HTERT RPE-1 (cell line): ENCODE measurements around the gene CTDSPL.

Source experiments
- in situ Hi-C: fragments of 300-500 bp; cut with MboI; formaldehyde crosslinking; loops from 4 replicates; pipeline ENCODE4 v1.14.3; 2020; ENCODE audit warnings: low sequenced_read_pairs

Gene CTDSPL

GRCh38 chr3:37910671-37911400 is 49.2 kb downstream of the CTDSPL start:
- in situ Hi-C loops, result no loop called here

GRCh38 chr3:37912052-37912733 is 50.5 kb downstream of the CTDSPL start:
- in situ Hi-C loops, result no loop called here

GRCh38 chr3:37913522-37913921 is 51.8 kb downstream of the CTDSPL start:
- in situ Hi-C loops, result no loop called here

GRCh38 chr3:37916685-37917084 is 55.0 kb downstream of the CTDSPL start:
- in situ Hi-C loops, result no loop called here

- in situ Hi-C loops, result no loop called here
Observed at GRCh38 chr3:37918627-37919026, 56.9 kb downstream of the CTDSPL start.

GRCh38 chr3:37920156-37920699 is 58.5 kb downstream of the CTDSPL start:
- in situ Hi-C loops, result no loop called here

GRCh38 chr3:37921025-37921424 is 59.3 kb downstream of the CTDSPL start:
- in situ Hi-C loops, result no loop called here

GRCh38 chr3:37922721-37923568 is 61.3 kb downstream of the CTDSPL start:
- in situ Hi-C loops, result no loop called here

- in situ Hi-C loops, result no loop called here
Observed at GRCh38 chr3:37923569-37924040, 61.9 kb downstream of the CTDSPL start.

- in situ Hi-C loops, result no loop called here
Observed at GRCh38 chr3:37924453-37924852, 62.8 kb downstream of the CTDSPL start.

- in situ Hi-C loops, result no loop called here
Observed at GRCh38 chr3:37925157-37925556, 63.5 kb downstream of the CTDSPL start.

GRCh38 chr3:37926611-37927010 is 64.9 kb downstream of the CTDSPL start:
- in situ Hi-C loops, result no loop called here

GRCh38 chr3:37930495-37930894 is 68.8 kb downstream of the CTDSPL start:
- in situ Hi-C loops, result no loop called here

GRCh38 chr3:37932505-37932904 is 70.8 kb downstream of the CTDSPL start:
- in situ Hi-C loops, result no loop called here

GRCh38 chr3:37934631-37935289 is 73.1 kb downstream of the CTDSPL start:
- in situ Hi-C loops, result no loop called here

- in situ Hi-C loops, result no loop called here
Observed at GRCh38 chr3:37935290-37935668, 73.6 kb downstream of the CTDSPL start.

- in situ Hi-C loops, result no loop called here
Observed at GRCh38 chr3:37935756-37936666, 74.3 kb downstream of the CTDSPL start.

GRCh38 chr3:37937156-37937555 is 75.5 kb downstream of the CTDSPL start:
- in situ Hi-C loops, result no loop called here

- in situ Hi-C loops, result no loop called here
Observed at GRCh38 chr3:37938011-37938410, 76.3 kb downstream of the CTDSPL start.
